Breast epithelium (tissue), 4 donors: ENCODE measurements around the gene SNX24. TPM values are rescaled to one million over a fixed set of nuclear protein-coding genes. Genes with fewer than 3 reads are reported as not detected.

Source experiments
- DNase-seq, 2 donors: peaks; one replicate each; pipeline ENCODE4 v3.0.0-alpha.2; 2019; ENCODE audit warnings: low spot score in 2 of 2
- H3K27ac ChIP-seq, 2 donors: fragments of 200-600 bp; sonication (generic) in 1 of 2; one replicate each; pipeline ENCODE4 v1.5.1; 2016 to 2019; ENCODE audit warnings: mild to moderate bottlenecking in 1 of 2
- H3K27me3 ChIP-seq, 2 donors: fragments of 200-600 bp; sonication (generic) in 1 of 2; one replicate each; pipeline versions ENCODE4 v1.5.1 to v1.6.0; 2017 to 2019; ENCODE audit warnings: control low read depth in 1 of 2, mild to moderate bottlenecking in 1 of 2
- H3K36me3 ChIP-seq: fragments of 200-600 bp; one replicate; pipeline ENCODE4 v1.5.1; 2019
- H3K4me1 ChIP-seq, 2 donors: fragments of 200-600 bp; sonication (generic); one replicate each; pipeline ENCODE4 v1.5.1; 2016 to 2019; ENCODE audit warnings: control low read depth in 1 of 2
- H3K4me3 ChIP-seq, 3 donors: fragments of 200-600 bp; sonication (generic); 1 replicate in 2 of 3; 2 replicates in 1 of 3; pipeline ENCODE4 v1.5.1; 2016 to 2019; ENCODE audit warnings: mild to moderate bottlenecking in 3 of 3, moderate library complexity in 2 of 3
- H3K9me3 ChIP-seq, 2 donors: fragments of 200-600 bp; sonication (generic) in 1 of 2; one replicate each; pipeline ENCODE4 v1.5.1; 2016 to 2019; ENCODE audit warnings: control low read depth in 1 of 2
- POLR2A ChIP-seq: fragments of 450-650 bp; IDR thresholded peaks from one replicate; pipeline ENCODE4 v1.6.1; 2016; ENCODE audit warnings: antibody characterized with exemption, mild to moderate bottlenecking, moderate library complexity
- POLR2AphosphoS5 ChIP-seq, 3 donors: sonication (generic); formaldehyde crosslinking; IDR thresholded peaks; one replicate each; pipeline ENCODE4 v1.6.1; 2017; ENCODE audit warnings: antibody characterized with exemption in 3 of 3
- intact Hi-C: fragments of 100-400 bp; cut with DNase I; formaldehyde crosslinking; loops from one replicate; pipeline ENCODE4 v1.15.1; 2023; ENCODE audit warnings: low total_unique reads
- total RNA-seq, 3 donors: library from RNA; depleted of rRNA; stranded (reverse); fragments of >200 nt; gene quantifications; one replicate each; pipeline ENCODE4 v1.1.0, GENCODE V29; 2016
- TF ChIP-seq, protein P1 (sequence below), 3 donors: fragments of 450-650 bp; IDR thresholded peaks; one replicate each; pipeline ENCODE4 v1.5.1; 2016 to 2017; ENCODE audit warnings: antibody characterized with exemption in 3 of 3, mild to moderate bottlenecking in 3 of 3, moderate library complexity in 3 of 3

The SNX24 gene
- total RNA-seq, 3 donors from 2014 or later = 13.1 to 18.4 (median 15.4) TPM

DNA sequence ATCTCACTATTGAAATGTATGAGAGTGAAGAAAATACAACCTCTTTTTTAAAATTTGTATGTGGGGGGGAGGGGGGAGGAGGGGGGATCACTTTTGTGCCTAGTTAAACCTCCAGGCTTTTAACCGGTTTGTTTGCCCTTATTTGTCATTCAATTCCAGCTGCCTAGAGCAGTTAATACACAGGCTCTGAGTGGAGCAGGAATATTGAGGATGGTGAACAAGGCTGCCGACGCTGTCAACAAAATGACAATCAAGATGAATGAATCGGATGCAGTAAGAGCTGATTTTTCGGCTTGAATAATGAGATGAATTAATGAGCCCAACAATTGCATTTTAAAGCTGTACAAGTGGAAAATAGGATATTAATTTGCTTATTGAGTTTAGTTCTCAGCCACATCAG, 28.7 kb upstream of the SNX24 start:
- Histone ChIP-seq H3K4me1 (no peaks in the 10 kb centered on the region), H3K27me3 (no peaks in the 10 kb centered on the region), H3K4me3 (no peak overlapping the region), H3K27ac (no peak overlapping the region), H3K36me3 (peaks cover 5% of the 10 kb centered on the region), H3K9me3 (no peaks in the 10 kb centered on the region)
- DNase-seq = no peak
- intact Hi-C loops = no loop called here
- TF ChIP-seq POLR2AphosphoS5 (IDR thresholded peaks at IDR 0.05) = no peak
- no peak for TF ChIP-seq POLR2A
- TF ChIP-seq, protein P1, sequence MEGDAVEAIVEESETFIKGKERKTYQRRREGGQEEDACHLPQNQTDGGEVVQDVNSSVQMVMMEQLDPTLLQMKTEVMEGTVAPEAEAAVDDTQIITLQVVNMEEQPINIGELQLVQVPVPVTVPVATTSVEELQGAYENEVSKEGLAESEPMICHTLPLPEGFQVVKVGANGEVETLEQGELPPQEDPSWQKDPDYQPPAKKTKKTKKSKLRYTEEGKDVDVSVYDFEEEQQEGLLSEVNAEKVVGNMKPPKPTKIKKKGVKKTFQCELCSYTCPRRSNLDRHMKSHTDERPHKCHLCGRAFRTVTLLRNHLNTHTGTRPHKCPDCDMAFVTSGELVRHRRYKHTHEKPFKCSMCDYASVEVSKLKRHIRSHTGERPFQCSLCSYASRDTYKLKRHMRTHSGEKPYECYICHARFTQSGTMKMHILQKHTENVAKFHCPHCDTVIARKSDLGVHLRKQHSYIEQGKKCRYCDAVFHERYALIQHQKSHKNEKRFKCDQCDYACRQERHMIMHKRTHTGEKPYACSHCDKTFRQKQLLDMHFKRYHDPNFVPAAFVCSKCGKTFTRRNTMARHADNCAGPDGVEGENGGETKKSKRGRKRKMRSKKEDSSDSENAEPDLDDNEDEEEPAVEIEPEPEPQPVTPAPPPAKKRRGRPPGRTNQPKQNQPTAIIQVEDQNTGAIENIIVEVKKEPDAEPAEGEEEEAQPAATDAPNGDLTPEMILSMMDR (IDR thresholded peaks at IDR 0.05) = no peak

DNA sequence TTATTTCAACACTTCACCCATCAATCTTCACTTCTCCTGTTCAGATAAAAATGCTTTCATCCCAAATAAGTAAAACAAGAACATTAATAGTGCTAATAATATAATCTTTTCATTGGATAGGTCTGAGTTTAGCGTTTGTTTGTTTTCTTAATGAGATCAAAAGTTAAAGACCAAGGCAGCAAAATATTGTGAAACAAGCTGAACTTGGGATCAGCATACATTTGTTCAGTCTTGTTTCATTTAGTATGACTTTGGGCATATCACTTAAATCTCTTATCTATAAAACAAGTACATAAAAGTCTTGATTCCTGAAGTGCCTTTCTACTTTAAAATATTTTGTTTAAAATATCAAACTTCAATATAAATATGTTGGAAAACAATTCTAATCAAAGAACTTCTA, 13.4 kb upstream of the SNX24 start:
- DNase-seq = no peak
- intact Hi-C loops = no loop called here

DNA sequence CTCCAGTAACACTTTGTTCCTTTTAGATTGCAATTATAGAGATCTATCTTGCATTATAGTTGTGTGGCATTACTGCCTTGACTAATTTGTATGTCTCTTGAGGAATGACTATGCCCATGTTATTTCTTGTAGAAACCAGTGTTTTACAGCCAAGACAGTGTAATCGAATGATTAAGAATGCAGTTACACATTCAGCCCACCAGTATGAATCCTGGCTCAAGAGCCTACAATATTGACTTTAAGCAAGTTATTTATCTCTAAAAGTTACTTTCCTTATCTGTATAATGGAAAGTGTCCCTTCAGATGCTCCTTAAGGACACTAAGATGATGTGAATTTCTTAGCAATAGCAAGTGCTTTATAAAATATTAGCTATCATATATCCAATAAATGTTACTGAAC, 9.7 kb upstream of the SNX24 start:
- no peaks in the 10 kb centered on the region for H3K9me3 ChIP-seq
- no peaks in the 10 kb centered on the region for H3K36me3 ChIP-seq
- TF ChIP-seq POLR2A (no peak), POLR2AphosphoS5 (IDR thresholded peaks at IDR 0.05) (no peak)
- TF ChIP-seq, protein P1 (IDR thresholded peaks at IDR 0.05) = no peak
- no peak overlapping the region for H3K4me3 ChIP-seq
- no peaks in the 10 kb centered on the region for H3K4me1 ChIP-seq
- H3K27ac ChIP-seq = no peak overlapping the region
- intact Hi-C loops = no loop called here
- H3K27me3 ChIP-seq = no peaks in the 10 kb centered on the region
- DNase-seq = no peak

More for the DNA sequence above, 13.4 kb upstream of the SNX24 start:
- H3K4me1 ChIP-seq = no peaks in the 10 kb centered on the region
- no peak overlapping the region for H3K27ac ChIP-seq
- peaks cover under 1% of the 10 kb centered on the region for H3K36me3 ChIP-seq
- H3K9me3 ChIP-seq = no peaks in the 10 kb centered on the region
- H3K27me3 ChIP-seq = no peaks in the 10 kb centered on the region
- TF ChIP-seq POLR2A (no peak), POLR2AphosphoS5 (IDR thresholded peaks at IDR 0.05) (no peak)
- TF ChIP-seq, protein P1 (IDR thresholded peaks at IDR 0.05) = no peak
- H3K4me3 ChIP-seq = no peak overlapping the region

DNA sequence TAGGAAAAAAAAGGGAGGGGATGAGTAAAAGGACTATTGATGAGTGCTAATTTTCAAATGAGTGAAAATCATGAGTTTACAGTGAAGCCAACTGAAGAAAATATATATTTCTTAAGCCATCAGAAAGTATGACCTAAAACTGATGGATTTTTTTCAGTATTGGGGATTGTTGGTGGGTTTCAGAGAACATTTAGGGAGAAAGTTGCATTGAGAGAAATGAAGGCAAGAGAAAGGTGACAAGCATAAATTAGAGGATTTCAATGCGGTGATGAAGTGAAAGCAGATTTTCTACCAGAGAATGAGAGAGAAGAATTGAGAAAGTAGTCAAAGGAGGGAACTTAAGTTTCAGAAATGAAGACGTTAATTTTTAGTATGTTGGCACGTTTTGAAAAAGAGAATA, 8.5 kb upstream of the SNX24 start:
- no peaks in the 10 kb centered on the region for H3K27me3 ChIP-seq
- no peaks in the 10 kb centered on the region for H3K36me3 ChIP-seq
- no peaks in the 10 kb centered on the region for H3K9me3 ChIP-seq
- no peaks in the 10 kb centered on the region for H3K4me1 ChIP-seq
- TF ChIP-seq POLR2A (no peak), POLR2AphosphoS5 (IDR thresholded peaks at IDR 0.05) (no peak)
- TF ChIP-seq, protein P1 (IDR thresholded peaks at IDR 0.05) = no peak
- no peak overlapping the region for H3K27ac ChIP-seq
- no peak for DNase-seq
- H3K4me3 ChIP-seq = no peak overlapping the region
- intact Hi-C loops = no loop called here

DNA sequence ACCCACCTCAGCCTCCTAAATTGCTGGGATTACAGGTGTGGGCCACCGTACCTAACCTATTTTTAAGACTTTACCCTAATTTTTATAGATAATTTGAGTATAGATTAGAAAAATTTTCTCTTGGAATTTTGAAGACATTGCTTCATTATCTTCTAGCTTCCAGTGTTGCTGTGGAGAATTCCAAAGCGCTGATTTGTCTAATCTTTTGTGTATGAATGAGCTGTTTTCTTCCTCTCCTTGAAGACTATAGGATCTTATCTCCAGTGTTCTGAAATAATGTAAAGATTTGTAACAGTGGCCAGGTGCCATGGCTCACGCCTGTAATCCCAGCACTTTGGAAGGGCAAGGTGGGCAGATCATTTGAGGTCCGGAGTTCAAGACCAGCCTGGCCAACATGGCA, 5.7 kb upstream of the SNX24 start:
- no peak overlapping the region for H3K4me3 ChIP-seq
- H3K4me1 ChIP-seq = no peaks in the 10 kb centered on the region
- no peak overlapping the region for H3K27ac ChIP-seq
- no peaks in the 10 kb centered on the region for H3K36me3 ChIP-seq
- TF ChIP-seq POLR2A (no peak), POLR2AphosphoS5 (IDR thresholded peaks at IDR 0.05) (no peak)
- TF ChIP-seq, protein P1 (IDR thresholded peaks at IDR 0.05) = no peak
- DNase-seq = no peak
- no peaks in the 10 kb centered on the region for H3K27me3 ChIP-seq
- intact Hi-C loops = no loop called here
- H3K9me3 ChIP-seq = no peaks in the 10 kb centered on the region
